ENCODE measurements around the gene STXBP3.

DNA sequence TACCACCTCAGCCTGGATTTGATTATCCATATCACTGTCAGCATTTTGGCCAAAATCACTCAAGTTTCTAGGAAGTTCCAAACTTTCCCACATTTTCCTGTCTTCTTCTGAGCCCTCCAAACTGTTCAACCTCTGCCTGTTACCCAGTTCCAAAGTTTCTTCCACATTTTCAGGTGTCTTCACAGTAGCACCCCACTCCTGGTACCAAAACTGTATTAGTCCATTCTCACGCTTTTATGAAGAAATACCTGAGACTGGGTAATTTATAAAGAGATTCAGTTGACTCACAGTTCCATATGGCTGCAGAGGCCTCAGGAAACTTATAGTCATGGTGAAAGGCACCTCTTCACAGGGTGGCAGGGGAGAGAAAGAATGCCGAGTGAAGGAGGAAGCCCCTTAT is 39.4 kb downstream of the STXBP3 start:
- TF ChIP-seq, protein P1, sequence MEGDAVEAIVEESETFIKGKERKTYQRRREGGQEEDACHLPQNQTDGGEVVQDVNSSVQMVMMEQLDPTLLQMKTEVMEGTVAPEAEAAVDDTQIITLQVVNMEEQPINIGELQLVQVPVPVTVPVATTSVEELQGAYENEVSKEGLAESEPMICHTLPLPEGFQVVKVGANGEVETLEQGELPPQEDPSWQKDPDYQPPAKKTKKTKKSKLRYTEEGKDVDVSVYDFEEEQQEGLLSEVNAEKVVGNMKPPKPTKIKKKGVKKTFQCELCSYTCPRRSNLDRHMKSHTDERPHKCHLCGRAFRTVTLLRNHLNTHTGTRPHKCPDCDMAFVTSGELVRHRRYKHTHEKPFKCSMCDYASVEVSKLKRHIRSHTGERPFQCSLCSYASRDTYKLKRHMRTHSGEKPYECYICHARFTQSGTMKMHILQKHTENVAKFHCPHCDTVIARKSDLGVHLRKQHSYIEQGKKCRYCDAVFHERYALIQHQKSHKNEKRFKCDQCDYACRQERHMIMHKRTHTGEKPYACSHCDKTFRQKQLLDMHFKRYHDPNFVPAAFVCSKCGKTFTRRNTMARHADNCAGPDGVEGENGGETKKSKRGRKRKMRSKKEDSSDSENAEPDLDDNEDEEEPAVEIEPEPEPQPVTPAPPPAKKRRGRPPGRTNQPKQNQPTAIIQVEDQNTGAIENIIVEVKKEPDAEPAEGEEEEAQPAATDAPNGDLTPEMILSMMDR (IDR thresholded peaks at IDR 0.05; ENCODE audit: low read depth, low read length) = no peak
- no peak for TF ChIP-seq EZH2phosphoT487 (IDR thresholded peaks at IDR 0.05; ENCODE audit: low read depth)

Data from OCI-LY3 (cell line).